ENCODE measurements around the gene GEMIN5. TPM values are rescaled to one million over a fixed set of nuclear protein-coding genes. Genes with fewer than 3 reads are reported as not detected.

The GEMIN5 gene
- total and polyA plus RNA-seq, 2 donors, result 9.3 to 18.0 TPM

GRCh38 chr5:154841273-154841661, 96.7 kb downstream of the GEMIN5 start:
- no peak for DNase-seq (ENCODE audit: extremely low spot score)
- Histone ChIP-seq H3K4me3 (ENCODE audit: low read depth, low read length) (no peak overlapping the region), H3K27ac (ENCODE audit: low read depth) (no peak overlapping the region), H3K4me1 (ENCODE audit: insufficient read depth) (no peaks in the 10 kb centered on the region), H3K36me3 (ENCODE audit: insufficient read depth) (no peaks in the 10 kb centered on the region)

- Histone ChIP-seq H3K4me1 (ENCODE audit: insufficient read depth) (no peaks in the 10 kb centered on the region), H3K4me3 (ENCODE audit: low read depth, low read length) (no peak overlapping the region), H3K27ac (ENCODE audit: low read depth) (no peak overlapping the region), H3K36me3 (ENCODE audit: insufficient read depth) (no peaks in the 10 kb centered on the region)
- WGBS, result 75% methylated on average over 6 of the region's 6 CpGs
- DNase-seq (ENCODE audit: extremely low spot score), result no peak
Measured at GRCh38 chr5:154840435-154841272, 97.4 kb downstream of the GEMIN5 start.

Other genes starting within 250 kb of the GEMIN5 start
- 30.8 TPM for gene LARP1, start 182.8 kb downstream of the GEMIN5 start, total RNA-seq
- gene LARP1, start 182.8 kb downstream of the GEMIN5 start, polyA plus RNA-seq, result 50.0 TPM
- gene FAXDC2, start 87.6 kb downstream of the GEMIN5 start, total RNA-seq, result 28.2 TPM
- 47.8 TPM for gene FAXDC2, start 87.6 kb downstream of the GEMIN5 start, polyA plus RNA-seq
- 71.4 TPM for gene CNOT8, start 79.6 kb downstream of the GEMIN5 start, total RNA-seq
- gene CNOT8, start 79.6 kb downstream of the GEMIN5 start, polyA plus RNA-seq, result 49.8 TPM
- gene MRPL22, start 2.9 kb upstream of the GEMIN5 start, total RNA-seq, result 17.2 TPM
- 42.4 TPM for gene MRPL22, start 2.9 kb upstream of the GEMIN5 start, polyA plus RNA-seq
- gene KIF4B, start 75.5 kb upstream of the GEMIN5 start, total RNA-seq, result 0.05 TPM
- gene KIF4B, start 75.5 kb upstream of the GEMIN5 start, polyA plus RNA-seq, result not detected

Data from urinary bladder (tissue), 4 donors.